ENCODE measurements around the gene ATOX1. TPM values are rescaled to one million over a fixed set of nuclear protein-coding genes. Genes with fewer than 3 reads are reported as not detected.
A peak's percentile ranks its signal among the peaks of the same experiment; 100 is the strongest.

Gene ATOX1
- total RNA-seq, 4 donors from 2014 or later = 2.6 to 99.7 (median 47.6) TPM

DNA sequence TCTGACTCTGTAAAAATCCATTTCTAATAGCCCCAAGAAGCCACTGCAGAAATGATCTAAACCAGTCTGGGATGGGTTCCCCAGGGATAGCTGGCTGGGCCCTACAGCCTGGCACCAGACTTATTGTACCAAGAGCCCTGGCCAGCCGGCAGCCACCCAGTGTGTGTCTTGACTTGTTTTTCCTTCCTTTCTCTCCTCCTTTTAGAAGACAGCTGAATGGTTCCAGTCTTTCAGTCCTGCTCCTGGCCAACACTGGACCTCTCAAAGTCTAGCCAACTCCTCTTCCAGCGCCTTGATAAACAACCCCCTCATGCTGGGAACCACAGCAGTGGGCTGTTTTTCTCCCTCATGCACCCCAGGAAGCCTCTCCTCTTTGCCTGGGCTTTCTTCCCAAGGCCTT is 34.1 kb downstream of the ATOX1 start:
- Histone ChIP-seq H3K9me3 (no peaks in the 10 kb centered on the region), H3K4me3 (no peak overlapping the region), H3K27ac (peak overlapping the region in 1 of 2 donors; percentile 17), H3K4me1 (no peaks in the 10 kb centered on the region), H3K27me3 (no peaks in the 10 kb centered on the region), H3K36me3 (no peaks in the 10 kb centered on the region)
- DNase-seq = no peak
- intact Hi-C loops (cut with DNase I; ENCODE audit: low total_unique reads) = no loop called here
- TF ChIP-seq, protein P1, sequence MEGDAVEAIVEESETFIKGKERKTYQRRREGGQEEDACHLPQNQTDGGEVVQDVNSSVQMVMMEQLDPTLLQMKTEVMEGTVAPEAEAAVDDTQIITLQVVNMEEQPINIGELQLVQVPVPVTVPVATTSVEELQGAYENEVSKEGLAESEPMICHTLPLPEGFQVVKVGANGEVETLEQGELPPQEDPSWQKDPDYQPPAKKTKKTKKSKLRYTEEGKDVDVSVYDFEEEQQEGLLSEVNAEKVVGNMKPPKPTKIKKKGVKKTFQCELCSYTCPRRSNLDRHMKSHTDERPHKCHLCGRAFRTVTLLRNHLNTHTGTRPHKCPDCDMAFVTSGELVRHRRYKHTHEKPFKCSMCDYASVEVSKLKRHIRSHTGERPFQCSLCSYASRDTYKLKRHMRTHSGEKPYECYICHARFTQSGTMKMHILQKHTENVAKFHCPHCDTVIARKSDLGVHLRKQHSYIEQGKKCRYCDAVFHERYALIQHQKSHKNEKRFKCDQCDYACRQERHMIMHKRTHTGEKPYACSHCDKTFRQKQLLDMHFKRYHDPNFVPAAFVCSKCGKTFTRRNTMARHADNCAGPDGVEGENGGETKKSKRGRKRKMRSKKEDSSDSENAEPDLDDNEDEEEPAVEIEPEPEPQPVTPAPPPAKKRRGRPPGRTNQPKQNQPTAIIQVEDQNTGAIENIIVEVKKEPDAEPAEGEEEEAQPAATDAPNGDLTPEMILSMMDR (IDR thresholded peaks at IDR 0.05) = no peak
- TF ChIP-seq POLR2A (IDR thresholded peaks at IDR 0.05) = no peak

DNA sequence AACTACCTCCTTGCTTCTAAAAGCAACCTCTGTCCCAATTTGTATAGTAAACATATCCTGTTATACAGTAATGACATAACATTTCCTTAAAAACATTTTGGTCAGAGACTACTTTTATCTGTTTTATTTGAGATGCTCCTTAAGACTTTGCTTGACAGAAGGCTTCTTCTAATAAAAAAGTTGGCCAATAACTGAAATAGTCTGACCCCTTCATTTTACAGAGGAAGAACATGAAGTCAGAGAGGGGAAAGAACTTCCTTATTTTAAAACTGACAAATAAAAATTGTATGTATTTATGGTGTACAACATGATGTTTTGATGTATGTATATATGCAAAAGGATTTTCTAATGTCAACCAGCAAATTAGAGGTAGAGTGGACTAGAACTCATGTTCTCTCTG is 35.9 kb downstream of the ATOX1 start:
- H3K9me3 ChIP-seq = no peaks in the 10 kb centered on the region
- intact Hi-C loops (cut with DNase I; ENCODE audit: low total_unique reads) = no loop called here
- H3K4me3 ChIP-seq = no peak overlapping the region
- TF ChIP-seq POLR2A (IDR thresholded peaks at IDR 0.05) = no peak
- TF ChIP-seq, protein P1 (IDR thresholded peaks at IDR 0.05) = no peak
- DNase-seq = no peak
- no peaks in the 10 kb centered on the region for H3K4me1 ChIP-seq
- H3K27me3 ChIP-seq = no peaks in the 10 kb centered on the region
- no peak overlapping the region for H3K27ac ChIP-seq
- no peaks in the 10 kb centered on the region for H3K36me3 ChIP-seq

DNA sequence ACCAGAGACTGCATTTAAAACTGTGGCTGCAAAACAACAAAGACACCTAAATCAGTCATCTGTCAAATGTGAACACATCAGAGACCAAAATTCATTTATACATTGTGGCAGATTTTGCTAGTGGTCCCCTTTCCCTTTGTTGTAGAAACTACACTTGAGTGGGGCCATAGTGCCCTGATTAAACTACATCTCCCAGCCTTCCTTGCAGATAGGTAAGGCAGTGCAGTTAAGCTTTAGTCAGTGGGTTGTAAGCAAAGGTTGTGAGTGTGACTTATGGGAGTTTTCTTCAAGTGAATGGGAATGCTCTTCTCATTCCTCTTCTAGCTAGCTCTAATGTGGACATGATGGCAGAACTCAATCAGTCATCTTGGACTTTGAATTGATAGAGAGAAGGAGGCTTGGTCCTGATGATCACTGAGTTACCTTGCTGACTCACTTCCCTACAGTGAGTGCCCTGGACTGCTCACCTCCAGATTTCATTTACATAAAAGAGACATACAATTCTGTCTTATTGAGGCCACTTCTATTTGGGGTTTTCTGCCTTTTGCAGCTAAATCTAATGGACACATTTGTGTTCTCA is 36.5 kb downstream of the ATOX1 start:
- intact Hi-C loops (cut with DNase I; ENCODE audit: low total_unique reads) = no loop called here
- H3K27ac ChIP-seq = no peak overlapping the region
- no peaks in the 10 kb centered on the region for H3K27me3 ChIP-seq
- H3K9me3 ChIP-seq = no peaks in the 10 kb centered on the region
- TF ChIP-seq, protein P1 (IDR thresholded peaks at IDR 0.05) = no peak
- TF ChIP-seq POLR2A (IDR thresholded peaks at IDR 0.05) = no peak
- DNase-seq = no peak
- H3K36me3 ChIP-seq = no peaks in the 10 kb centered on the region
- no peak overlapping the region for H3K4me3 ChIP-seq
- H3K4me1 ChIP-seq = no peaks in the 10 kb centered on the region

DNA sequence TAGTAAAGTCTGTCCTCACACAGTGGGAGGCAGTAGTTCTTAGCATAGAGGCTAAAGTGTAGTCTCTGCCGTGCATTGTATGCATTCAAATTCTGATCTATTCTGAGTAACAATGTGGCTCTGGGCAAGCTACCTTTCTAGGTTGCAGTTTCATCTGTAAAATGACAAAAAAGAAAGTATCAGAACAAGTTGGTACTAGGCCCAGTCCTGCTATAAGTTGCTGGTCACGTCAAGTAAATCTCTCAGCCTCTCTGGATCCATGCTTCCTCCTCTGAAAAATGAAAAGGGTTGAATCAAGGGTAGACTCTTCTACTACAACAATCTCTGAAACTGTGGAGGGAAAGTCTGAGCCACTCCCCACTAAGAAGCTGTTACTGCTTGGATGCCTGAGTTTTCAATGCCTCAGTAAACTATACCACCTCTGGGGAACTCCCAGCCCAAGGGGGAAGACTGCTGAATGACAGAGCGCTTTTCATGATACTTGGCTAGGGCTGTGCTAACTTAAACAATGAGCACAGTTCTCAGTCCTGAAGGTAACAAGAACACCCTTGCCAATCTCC is 37.3 kb downstream of the ATOX1 start:
- no peak for DNase-seq
- Histone ChIP-seq H3K9me3 (no peaks in the 10 kb centered on the region), H3K4me1 (no peaks in the 10 kb centered on the region), H3K36me3 (no peaks in the 10 kb centered on the region), H3K4me3 (no peak overlapping the region), H3K27ac (no peak overlapping the region), H3K27me3 (no peaks in the 10 kb centered on the region)
- TF ChIP-seq POLR2A (IDR thresholded peaks at IDR 0.05) = no peak
- TF ChIP-seq, protein P1 (IDR thresholded peaks at IDR 0.05) = no peak
- intact Hi-C loops (cut with DNase I; ENCODE audit: low total_unique reads) = no loop called here

DNA sequence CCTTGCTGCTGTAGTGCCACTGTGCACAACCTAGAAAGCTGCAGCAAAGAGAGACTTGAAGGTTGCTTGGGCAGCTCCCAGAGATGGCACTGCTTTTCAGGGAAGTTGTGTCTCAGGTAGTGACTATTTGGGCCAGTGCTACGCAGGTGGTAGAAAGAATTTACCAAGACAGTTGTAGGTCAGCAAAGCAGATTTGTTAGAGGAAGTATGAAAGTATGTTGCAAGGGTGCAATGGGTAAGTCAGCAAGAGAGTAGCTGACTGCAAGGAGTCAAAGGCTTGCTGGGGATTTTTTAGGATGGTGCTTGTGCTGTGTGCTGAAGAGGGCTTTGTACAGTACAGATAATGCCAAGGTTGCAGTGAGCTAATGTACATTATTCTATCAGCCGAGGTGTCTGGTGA is 38.2 kb downstream of the ATOX1 start:
- DNase-seq = no peak
- H3K27me3 ChIP-seq = no peaks in the 10 kb centered on the region
- no peaks in the 10 kb centered on the region for H3K9me3 ChIP-seq
- no peaks in the 10 kb centered on the region for H3K36me3 ChIP-seq
- no peak overlapping the region for H3K4me3 ChIP-seq
- intact Hi-C loops (cut with DNase I; ENCODE audit: low total_unique reads) = no loop called here
- TF ChIP-seq POLR2A (IDR thresholded peaks at IDR 0.05) = no peak
- TF ChIP-seq, protein P1 (IDR thresholded peaks at IDR 0.05) = no peak
- no peaks in the 10 kb centered on the region for H3K4me1 ChIP-seq
- H3K27ac ChIP-seq = peak overlapping the region in 1 of 2 donors; percentile 80
